SHP77 (cell line): Measurements from ENCODE around the gene AKAP13.

Source experiments
- DNase-seq, 2 experiments: peaks; one replicate each; lab custom pipeline; 2025; lab: John Stamatoyannopoulos, UW

AKAP13 gene

DNA sequence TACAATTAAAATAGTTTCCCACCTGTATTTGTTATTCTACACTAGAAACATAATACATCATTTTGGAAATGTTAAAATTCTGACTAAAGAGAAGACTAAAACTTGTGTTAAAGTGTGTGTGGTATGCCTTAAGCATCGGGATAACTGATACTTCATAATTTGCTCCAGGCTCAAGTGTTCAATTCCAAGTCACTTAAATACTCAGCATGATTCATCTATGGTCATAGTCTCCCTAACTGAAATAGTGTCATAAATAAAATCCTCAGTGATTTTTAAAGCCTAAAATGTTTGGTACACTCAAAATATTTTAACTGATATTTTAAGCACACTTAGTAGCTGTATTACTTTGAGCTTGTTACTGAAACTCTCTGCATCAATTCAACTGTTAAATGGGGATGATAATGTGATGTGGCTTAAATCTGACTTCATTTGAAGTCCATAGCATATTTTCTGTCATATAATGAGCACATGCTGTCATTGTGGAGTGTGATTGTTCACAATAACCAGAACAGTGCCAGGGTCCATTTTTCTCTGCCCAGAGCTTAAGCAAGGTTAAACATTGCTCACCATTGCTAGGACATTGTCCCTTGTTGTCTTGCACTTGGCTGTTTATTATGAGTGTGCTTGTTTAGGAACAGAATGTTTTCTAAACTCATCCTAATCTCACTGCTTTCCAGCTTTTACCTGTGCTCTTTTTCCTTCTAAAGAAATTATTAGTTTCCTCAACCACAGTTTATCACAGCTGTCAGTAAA, 292.1 kb downstream of the AKAP13 start:
- no peak for DNase-seq

GRCh38 chr15:85673326-85673725, 292.9 kb downstream of the AKAP13 start:
- DNase-seq: no peak

DNA sequence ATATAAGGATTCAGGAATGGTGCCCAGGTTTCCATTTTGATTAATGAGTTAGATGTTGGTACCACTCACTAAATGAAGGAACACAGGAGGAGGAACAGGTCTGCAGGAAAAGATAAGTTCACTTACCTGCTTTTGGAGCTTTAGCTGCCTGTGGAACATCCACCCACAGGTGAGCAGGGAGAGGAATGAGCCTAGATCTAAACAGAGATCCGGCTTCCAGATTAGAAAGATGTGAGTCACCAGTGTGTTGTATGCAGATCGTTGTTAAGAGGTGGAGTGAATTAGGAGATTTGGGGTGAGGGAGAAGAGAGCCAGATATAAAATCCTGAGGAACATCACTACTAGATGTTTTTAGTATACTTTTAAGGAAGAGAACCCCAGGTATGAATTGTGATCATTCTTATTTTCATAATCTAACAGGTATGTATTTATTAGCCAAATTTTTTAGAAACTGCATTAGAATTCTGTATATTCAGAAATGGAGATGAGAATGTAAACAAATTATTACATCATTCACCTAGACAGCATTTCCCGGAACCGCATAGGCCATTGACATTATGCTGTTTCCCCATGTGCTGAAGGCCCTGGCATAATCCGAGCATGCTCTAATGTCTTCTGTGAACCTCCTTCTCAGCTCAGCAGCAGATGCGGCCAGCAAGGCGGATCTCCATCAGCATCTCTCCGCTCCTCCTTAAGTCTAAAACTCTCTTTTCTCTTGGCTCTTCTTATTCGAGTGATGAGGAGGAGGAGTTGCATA, 296.1 kb downstream of the AKAP13 start:
- no peak for DNase-seq

DNA sequence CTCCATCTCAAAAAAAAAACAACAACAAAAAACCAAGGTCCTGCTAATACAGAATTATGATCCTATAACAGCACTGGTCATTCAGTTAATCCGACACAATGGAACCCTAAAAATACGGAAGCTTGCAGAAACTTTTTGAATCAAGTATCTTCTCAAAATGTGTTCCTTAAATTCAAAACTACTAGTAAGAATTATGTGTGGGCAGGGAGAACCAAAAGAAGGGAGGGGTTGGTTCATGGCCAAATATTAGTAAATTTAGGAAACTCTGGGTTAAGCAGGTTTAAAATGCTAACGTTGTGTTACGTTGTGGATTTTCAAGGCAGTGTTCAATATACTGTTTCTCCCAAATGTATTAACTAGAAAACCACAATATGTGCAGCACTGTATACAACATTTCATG, 298.8 kb downstream of the AKAP13 start:
- DNase-seq: no peak

DNA sequence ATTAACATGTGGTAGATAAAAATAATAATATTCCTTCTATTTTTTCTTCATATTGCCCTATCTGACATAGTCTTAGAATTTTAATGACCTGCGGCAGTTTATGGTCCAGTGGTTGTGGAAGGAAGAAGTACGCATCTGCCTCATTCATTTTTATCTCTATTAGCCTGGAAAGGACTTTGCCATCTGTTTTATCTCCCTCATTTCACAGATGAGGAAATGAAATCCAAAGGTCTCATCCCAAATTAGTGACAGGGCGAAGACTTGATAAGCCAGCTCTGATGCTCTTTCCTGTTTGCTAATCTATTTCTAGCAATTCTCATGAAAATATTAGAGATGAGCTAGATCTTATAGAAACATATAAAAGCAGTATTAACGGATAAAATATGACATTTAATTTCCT, 301.0 kb downstream of the AKAP13 start:
- no peak for DNase-seq

GRCh38 chr15:85684174-85684710, 303.8 kb downstream of the AKAP13 start:
- DNase-seq: no peak

DNA sequence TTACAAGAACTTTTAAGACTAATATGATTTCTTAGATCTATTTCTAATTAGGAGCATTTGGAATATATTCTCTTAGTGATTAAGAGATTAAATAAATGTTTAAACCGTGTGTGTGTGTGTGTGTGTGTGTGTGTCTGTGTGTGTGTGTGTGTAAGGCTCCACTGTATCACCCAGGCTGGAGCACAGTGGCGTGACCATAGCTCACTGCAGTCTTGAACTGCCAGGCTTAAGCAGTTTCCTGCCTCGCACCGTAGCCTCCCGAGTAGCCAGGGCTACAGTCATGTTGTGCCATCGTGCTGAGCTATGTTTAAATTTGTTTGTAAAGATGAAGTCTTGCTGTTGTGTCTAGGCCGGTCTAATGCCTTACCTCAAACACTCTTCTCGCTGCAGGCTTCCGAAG, 305.0 kb downstream of the AKAP13 start:
- no peak for DNase-seq

- no peak for DNase-seq
Measured at GRCh38 chr15:85687329-85687728, 306.9 kb downstream of the AKAP13 start.

- DNase-seq: no peak
Measured at GRCh38 chr15:85688711-85689110, 308.3 kb downstream of the AKAP13 start.

- no peak for DNase-seq
Measured at GRCh38 chr15:85689729-85690128, 309.3 kb downstream of the AKAP13 start.

GRCh38 chr15:85690561-85691231, 310.3 kb downstream of the AKAP13 start:
- DNase-seq: no peak

- DNase-seq: no peak
Measured at GRCh38 chr15:85691350-85692240, 311.2 kb downstream of the AKAP13 start.

DNA sequence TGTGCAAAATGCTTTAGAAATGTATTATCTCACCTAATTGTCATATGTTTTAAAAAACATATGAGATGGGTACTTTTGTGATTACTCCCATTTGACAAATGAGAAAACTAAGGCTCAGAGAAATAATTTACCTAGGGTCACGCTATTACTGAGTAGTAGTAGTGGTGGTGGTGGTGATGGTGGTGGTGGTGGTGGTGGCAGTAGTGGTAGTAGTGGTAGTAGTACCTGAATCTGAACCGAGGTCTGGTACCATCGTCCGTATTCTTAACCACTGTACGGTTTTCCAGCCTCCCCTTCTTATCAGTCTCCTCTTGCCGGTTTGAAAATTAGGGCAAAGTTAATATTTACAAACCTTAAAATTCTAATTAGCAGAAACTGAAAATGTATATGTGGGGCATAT, 311.9 kb downstream of the AKAP13 start:
- no peak for DNase-seq

DNA sequence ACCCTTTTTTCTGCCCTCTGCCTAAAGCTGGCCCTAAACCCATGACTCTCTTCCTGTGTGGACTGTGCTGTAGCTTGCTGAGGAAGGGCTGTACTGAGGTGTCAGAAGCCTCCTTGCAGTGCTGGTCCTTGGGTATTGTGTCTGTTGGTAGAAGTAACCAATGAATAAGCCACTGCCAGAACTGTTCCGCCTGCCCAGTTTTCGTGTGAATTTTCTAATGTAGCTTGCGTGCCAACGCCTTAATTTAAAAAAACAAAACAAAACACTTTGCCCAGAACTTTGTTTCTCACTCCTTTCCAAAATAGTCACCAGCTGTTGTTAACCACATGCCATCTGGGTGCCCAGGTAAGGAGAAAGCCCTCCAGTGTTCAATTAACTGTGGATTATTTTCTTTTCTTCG, 312.5 kb downstream of the AKAP13 start:
- DNase-seq: no peak

GRCh38 chr15:85693277-85693676, 312.9 kb downstream of the AKAP13 start:
- no peak for DNase-seq

DNA sequence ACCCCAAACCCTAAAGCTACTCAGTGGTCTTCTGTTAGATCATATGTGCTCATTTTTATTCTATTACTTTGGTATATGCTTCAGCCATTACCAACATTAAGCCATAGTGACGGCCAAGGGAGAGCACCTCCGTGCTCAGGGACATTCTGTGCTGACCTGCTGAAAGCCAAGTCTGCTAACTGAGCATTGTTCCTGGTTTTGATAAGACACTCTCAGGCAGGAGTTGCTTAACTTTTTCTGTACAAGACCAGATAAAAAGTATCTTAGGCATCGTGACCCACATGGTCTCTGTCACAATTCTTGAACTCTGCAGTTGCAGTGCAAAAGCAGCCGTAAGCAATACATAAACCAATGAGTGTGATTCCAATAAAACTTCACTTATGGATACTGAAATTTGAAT, 313.7 kb downstream of the AKAP13 start:
- DNase-seq: no peak

GRCh38 chr15:85700767-85701166, 320.4 kb downstream of the AKAP13 start:
- DNase-seq: no peak

DNA sequence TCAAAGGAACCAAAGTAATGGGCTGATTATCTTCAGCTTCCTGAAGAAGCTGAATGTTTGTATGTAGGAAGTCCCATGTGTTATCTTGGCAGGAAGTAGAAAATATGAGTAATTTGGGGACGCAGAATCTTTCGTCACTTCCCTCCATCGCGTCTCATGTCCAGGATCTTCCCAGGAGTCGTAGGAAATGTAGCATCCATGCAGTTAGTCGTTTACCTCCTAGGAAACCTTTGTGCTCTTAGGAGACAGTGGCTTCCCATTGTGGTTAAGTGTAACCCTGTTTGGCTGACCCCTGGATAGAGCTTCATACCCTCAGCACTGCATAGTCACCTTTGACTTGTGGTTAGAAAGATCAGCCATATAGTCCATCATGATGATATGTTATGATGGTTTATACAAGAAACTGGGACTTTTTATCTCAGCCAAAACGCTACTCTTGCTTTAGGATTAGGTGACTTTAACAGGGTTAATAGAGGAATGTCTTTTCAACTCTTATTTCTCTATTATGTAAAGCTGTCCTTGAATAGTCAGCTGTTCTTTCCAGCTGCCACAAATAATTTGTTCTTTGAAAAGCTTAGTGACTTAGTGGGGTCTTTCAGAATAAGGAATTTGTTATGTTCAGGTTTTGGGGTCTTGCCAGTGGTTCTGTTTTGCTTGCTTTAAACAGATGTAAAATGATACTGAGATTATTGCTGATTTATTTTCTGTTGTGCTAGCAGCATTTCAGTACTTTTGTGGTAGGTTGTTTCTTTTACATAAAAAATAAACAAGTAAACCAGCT, 322.1 kb downstream of the AKAP13 start:
- no peak for DNase-seq

GRCh38 chr15:85704066-85704465, 323.7 kb downstream of the AKAP13 start:
- DNase-seq: no peak

GRCh38 chr15:85704720-85705429, 324.5 kb downstream of the AKAP13 start:
- no peak for DNase-seq
